IPS-15b (cell line): Measurements from ENCODE around the gene NRXN3.

Experiments
- H3K27me3 ChIP-seq: one replicate; pipeline ENCODE4 v1.6.1; 2013; ENCODE audit warnings: low read length; ENCODE audit not compliant: control insufficient read depth, insufficient read depth
- H3K36me3 ChIP-seq: one replicate; pipeline ENCODE4 v1.6.1; 2013; ENCODE audit warnings: low read length; ENCODE audit not compliant: control insufficient read depth, insufficient read depth
- H3K4me1 ChIP-seq: one replicate; pipeline ENCODE4 v1.6.1; 2013; ENCODE audit warnings: mild to moderate bottlenecking, low read length; ENCODE audit not compliant: control insufficient read depth, insufficient read depth
- H3K4me3 ChIP-seq: one replicate; pipeline ENCODE4 v1.5.1; 2013; ENCODE audit warnings: low read depth, low read length
- H3K9ac ChIP-seq: one replicate; pipeline ENCODE4 v1.6.1; 2013; ENCODE audit warnings: low read depth, mild to moderate bottlenecking, low read length
- H3K9me3 ChIP-seq: one replicate; pipeline ENCODE4 v1.6.1; 2013; ENCODE audit warnings: mild to moderate bottlenecking, low read length; ENCODE audit not compliant: control insufficient read depth, insufficient read depth

NRXN3 gene

DNA sequence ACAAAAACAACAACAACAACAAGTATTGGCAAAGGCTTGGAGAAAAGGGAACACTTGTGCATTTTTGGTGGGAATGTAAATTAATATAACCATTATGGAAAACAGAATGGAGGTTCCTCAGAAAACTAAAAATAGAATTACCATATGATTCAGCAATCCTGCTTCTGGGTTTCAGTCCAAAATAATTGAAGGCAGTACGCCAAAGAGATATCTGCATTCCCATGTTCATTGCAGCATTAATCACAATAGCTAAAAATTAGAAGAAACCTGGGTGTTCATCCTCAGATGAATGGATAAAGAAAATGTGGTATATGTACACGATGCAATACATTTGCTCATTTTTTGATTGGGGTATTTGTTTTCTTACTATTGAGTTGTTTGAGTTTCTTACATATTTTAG is 813.0 kb downstream of the NRXN3 start:
- no peak overlapping the region for H3K9ac ChIP-seq
- peaks cover 17% of the 10 kb centered on the region for H3K27me3 ChIP-seq
- no peaks in the 10 kb centered on the region for H3K36me3 ChIP-seq
- no peak overlapping the region for H3K4me3 ChIP-seq
- no peaks in the 10 kb centered on the region for H3K9me3 ChIP-seq
- peaks cover 18% of the 10 kb centered on the region for H3K4me1 ChIP-seq

DNA sequence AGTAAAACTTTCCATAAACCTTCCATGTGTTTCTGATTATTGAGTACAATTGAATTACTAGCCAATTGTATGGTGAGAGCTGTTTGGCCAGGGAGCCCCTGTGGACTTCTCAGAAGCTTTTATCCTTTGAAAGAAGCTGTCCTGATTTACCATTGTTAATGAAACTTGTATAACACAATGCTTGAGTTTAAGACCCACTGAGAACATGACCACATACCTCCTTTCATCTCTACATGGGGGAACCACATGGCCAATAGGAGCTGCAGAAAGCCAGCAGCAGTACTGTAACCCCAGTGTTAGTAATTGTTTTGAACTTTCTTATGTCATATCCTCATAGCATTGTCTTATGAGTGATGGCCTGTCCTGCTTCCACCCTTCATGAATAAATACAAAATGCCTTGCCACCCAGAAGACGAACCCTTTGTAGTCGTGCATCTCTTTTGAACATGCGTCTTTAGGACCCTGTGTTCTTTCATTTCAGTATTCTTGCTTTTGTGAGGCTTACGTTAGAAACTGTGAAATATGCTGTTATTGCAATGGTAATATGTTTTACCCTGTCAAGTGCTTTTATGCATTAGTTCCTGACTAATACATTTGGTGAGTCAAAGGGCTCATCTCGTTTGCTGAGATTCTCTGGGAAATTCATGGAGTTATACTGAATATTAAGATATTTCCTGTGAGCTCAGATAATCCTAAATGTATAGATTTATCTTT is 815.7 kb downstream of the NRXN3 start:
- Histone ChIP-seq H3K4me1 (peaks cover 18% of the 10 kb centered on the region), H3K36me3 (no peaks in the 10 kb centered on the region), H3K9me3 (no peaks in the 10 kb centered on the region), H3K9ac (no peak overlapping the region), H3K27me3 (peaks cover 20% of the 10 kb centered on the region), H3K4me3 (no peak overlapping the region)

DNA sequence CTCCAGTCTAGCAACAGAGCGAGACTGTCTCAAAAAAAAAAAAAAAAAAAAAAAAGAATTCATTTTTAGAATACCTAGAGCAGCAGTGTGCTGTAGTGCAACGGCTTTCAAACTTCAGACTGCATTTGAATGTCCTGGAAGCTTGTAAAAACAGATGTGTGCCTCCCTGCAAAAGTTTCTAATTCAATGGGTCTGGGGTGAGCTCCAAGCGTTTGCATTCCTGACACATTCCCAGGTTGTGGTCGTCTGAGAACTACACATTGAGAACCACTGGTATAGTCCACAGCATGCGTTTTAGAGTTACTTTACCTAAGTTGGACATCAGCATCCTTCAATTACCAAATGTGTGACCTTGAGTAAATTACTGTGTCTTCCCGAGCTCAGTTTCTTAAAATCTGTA is 816.8 kb downstream of the NRXN3 start:
- no peaks in the 10 kb centered on the region for H3K9me3 ChIP-seq
- H3K9ac ChIP-seq = no peak overlapping the region
- no peaks in the 10 kb centered on the region for H3K36me3 ChIP-seq
- H3K27me3 ChIP-seq = peaks cover 20% of the 10 kb centered on the region
- peaks cover 18% of the 10 kb centered on the region for H3K4me1 ChIP-seq
- H3K4me3 ChIP-seq = no peak overlapping the region

DNA sequence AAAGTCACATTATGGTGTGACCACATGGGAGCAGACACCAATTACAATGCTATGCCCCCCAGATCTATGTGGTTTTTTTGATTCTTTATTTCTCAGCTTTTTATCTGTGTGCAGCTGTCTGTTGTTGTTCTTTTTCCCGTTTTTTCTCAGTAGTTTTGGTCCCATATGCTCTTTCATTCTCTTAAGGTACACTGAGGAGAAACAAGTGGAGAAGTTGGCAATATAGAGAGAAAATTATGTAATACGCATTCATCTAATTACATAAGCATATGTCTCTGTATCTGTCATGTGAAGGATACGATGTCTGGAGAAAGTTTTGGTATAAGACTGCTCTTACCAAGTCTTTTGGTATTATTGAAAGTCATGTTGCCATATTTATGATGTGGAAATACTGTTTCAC is 819.0 kb downstream of the NRXN3 start:
- Histone ChIP-seq H3K9ac (no peak overlapping the region), H3K36me3 (no peaks in the 10 kb centered on the region), H3K4me3 (no peak overlapping the region), H3K4me1 (peaks cover 18% of the 10 kb centered on the region), H3K27me3 (peaks cover 20% of the 10 kb centered on the region), H3K9me3 (no peaks in the 10 kb centered on the region)

DNA sequence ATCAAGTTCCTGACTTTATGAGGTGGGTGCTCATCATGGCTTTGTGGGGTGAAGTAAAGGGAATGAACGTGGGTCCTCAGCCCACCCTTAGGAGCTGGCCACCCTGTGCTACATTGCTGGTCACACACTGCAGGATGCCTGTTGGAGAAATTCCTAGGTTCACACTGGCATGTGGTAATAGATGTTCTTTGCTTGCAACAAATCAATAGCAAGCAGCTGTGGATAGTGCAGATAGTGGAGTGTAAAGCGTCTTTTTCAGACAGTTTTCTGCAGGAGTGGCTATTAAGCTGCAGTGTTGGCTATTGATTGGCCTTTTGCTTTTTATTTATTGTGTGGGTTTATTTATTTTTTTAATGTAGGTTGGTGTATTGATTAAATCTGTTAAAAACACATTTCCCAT is 822.7 kb downstream of the NRXN3 start:
- peaks cover 3% of the 10 kb centered on the region for H3K27me3 ChIP-seq
- no peak overlapping the region for H3K9ac ChIP-seq
- no peak overlapping the region for H3K4me3 ChIP-seq
- no peaks in the 10 kb centered on the region for H3K36me3 ChIP-seq
- no peaks in the 10 kb centered on the region for H3K4me1 ChIP-seq
- no peaks in the 10 kb centered on the region for H3K9me3 ChIP-seq

DNA sequence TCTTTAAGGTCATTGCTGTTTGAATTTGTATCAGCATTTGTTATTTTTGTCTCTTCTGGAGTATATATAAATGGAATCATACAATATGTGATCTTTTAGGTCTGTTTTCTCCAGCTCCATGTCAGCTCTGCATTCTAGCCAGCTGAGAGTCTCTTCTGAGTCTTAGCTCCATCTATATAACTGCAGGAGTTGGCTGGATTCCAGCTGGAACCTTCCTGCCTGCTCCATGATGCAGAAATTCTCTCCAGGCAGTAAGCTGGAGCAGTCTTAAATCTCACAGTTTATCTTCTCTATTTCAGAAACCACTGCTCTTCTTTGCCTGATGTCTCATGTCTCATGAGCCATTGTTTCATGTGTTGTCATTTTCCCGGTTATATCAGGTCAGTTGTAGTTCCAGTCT is 827.6 kb downstream of the NRXN3 start:
- Histone ChIP-seq H3K36me3 (no peaks in the 10 kb centered on the region), H3K4me3 (no peak overlapping the region), H3K9ac (no peak overlapping the region), H3K27me3 (no peaks in the 10 kb centered on the region), H3K4me1 (no peaks in the 10 kb centered on the region), H3K9me3 (no peaks in the 10 kb centered on the region)

DNA sequence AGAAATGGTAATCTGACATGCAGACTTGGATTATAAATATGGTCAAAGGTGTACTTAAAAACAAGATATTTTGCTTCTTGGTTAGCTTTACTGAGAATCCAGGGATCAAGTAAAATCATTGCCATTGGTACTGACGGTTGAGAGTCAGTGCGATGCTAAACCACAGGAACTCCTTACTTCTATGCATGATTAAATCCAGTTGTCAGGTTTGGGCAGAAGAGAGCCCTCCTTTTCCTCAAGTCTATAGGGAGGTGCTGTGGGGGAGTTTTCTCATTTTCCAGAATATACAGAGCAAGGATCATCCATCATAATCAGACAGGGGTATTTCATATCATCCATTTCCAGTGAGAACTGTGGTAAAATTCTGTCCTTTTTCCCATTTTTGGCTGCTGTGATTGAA is 839.1 kb downstream of the NRXN3 start:
- Histone ChIP-seq H3K9ac (no peak overlapping the region), H3K4me1 (no peaks in the 10 kb centered on the region), H3K27me3 (no peaks in the 10 kb centered on the region), H3K4me3 (no peak overlapping the region), H3K9me3 (no peaks in the 10 kb centered on the region), H3K36me3 (no peaks in the 10 kb centered on the region)

DNA sequence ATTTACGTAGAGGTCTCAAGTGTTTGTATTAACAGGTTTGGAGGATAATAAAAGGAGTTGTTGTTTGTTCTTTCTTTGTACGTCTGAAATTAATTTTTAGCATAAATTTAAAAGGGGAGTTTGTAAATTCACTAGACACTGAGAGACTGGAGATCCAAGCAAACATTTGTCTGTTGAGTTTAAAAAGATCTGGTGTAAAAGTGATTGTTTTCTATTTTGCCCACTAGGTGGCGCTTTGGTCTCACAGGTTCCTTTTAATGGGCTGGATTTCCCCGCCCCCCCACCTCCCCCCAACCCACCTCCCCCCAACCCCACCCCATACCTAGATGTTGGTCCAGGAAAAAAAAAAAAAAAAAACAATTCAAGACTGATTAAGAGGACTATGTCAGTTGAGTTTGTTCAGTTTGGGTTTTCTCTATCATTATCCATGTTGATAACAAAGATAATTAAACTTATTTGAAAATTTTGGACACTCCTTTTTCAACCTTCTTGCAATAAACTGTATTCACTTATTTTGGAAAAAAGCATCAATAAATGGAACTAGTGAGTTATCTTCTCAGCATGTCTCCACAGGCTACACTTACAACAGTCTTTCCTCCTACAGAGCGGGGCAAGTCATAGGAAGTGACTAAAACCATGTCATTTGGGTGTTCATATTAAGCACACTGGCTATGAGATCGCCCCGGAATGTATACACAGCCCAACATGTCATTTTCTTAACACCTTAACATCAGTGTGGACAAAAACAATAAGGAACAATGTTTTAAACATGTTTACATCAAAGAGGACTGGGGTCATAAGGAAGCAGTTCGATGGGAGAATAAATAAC is 841.1 kb downstream of the NRXN3 start:
- H3K27me3 ChIP-seq = no peaks in the 10 kb centered on the region
- H3K4me1 ChIP-seq = no peaks in the 10 kb centered on the region
- H3K4me3 ChIP-seq = no peak overlapping the region
- no peaks in the 10 kb centered on the region for H3K36me3 ChIP-seq
- H3K9me3 ChIP-seq = no peaks in the 10 kb centered on the region
- H3K9ac ChIP-seq = no peak overlapping the region

DNA sequence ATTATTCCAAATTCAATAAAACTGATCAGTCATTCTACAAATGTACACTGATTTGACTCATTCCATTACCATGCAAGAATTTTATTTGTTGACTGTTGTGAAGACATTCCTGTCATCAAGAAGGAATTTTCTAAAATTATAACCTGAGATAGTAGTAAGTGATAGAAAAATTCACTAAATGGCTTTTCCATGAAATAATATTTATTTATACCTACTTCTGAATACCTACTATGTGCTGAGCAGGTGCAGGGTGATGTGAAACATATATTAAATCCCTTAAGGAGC is 841.7 kb downstream of the NRXN3 start:
- Histone ChIP-seq H3K9me3 (no peaks in the 10 kb centered on the region), H3K27me3 (no peaks in the 10 kb centered on the region), H3K4me3 (no peak overlapping the region), H3K36me3 (no peaks in the 10 kb centered on the region), H3K4me1 (no peaks in the 10 kb centered on the region), H3K9ac (no peak overlapping the region)

DNA sequence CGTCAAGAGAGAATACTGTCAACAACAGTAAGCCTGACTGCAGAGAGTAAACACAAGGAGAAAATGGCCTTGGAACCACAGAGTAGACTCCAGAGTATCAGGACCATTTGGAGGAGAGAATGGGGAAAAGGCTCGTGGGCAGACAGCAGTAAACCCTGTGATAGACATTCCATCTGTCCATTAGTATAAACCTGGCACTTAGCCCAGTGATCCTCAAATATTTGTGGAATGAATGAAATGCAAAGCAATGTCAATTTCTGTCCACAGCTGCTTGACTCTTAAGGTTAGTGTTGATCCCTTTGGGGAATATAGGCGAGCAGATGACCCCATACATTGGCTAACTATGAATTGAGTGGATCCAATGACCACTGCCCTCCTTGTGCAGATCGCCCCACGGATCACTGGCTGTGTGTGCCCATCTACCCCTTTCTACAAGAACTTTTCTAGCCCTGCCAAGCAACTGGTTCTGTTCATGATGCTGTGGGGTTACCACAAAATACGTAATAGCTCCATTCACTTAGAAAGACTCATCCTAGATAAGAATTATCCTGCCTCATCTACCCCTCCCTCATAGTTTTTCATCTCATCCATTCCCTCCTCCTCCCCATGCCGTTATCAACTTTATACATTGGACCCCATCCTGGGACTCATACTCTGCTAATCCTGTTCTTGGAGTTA is 846.8 kb downstream of the NRXN3 start:
- Histone ChIP-seq H3K4me3 (no peak overlapping the region), H3K9ac (no peak overlapping the region), H3K36me3 (no peaks in the 10 kb centered on the region), H3K27me3 (no peaks in the 10 kb centered on the region), H3K9me3 (no peaks in the 10 kb centered on the region), H3K4me1 (no peaks in the 10 kb centered on the region)

DNA sequence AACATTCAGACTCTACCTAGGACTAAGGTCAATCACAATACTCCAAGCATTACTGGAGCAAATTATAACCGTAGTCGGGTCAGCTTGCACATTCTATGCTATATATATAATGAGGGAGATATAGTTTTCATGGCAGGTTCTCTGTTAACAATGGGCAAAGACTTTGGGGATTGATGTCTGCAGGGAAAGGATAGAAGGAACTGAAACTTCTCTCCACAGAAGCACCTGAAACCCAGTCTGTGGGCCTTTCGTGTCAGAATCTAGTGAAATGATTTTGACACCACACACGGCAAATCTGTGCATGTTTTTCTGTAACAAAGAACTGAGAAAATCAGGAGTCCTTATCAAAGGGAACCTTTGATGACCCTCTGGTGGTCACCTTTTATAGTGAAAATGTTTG is 847.4 kb downstream of the NRXN3 start:
- no peaks in the 10 kb centered on the region for H3K4me1 ChIP-seq

DNA sequence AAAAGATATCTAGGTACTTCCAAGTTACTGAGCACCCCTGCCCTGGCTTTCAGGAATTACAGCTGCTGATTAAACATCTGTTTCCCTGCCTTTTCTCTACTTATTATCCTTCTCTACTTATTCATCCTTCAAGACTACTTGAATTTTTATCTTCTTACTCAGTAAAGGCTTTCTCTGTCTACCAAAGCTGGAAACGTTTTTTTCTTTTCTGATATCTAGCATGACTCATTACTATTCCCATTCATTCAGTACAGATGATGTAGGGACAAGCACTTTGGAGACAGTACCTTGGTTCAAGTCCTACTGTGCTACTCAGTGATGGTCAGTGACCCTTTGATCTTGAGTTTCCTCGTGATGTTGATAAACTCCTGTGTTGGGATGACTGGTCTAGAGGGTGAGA is 848.7 kb downstream of the NRXN3 start:
- Histone ChIP-seq H3K9me3 (no peaks in the 10 kb centered on the region), H3K9ac (no peak overlapping the region), H3K4me1 (no peaks in the 10 kb centered on the region), H3K4me3 (no peak overlapping the region), H3K27me3 (no peaks in the 10 kb centered on the region), H3K36me3 (no peaks in the 10 kb centered on the region)

More for the DNA sequence above, 847.4 kb downstream of the NRXN3 start:
- no peak overlapping the region for H3K4me3 ChIP-seq
- H3K9me3 ChIP-seq = no peaks in the 10 kb centered on the region
- H3K27me3 ChIP-seq = no peaks in the 10 kb centered on the region
- no peaks in the 10 kb centered on the region for H3K36me3 ChIP-seq
- no peak overlapping the region for H3K9ac ChIP-seq
